Measurements from ENCODE around the gene RNASEH1. TPM values are rescaled to one million over a fixed set of nuclear protein-coding genes. Genes with fewer than 3 reads are reported as not detected.

The RNASEH1 gene
- total RNA-seq, 1 experiment from 2014 or later, result 42.0 TPM

DNA sequence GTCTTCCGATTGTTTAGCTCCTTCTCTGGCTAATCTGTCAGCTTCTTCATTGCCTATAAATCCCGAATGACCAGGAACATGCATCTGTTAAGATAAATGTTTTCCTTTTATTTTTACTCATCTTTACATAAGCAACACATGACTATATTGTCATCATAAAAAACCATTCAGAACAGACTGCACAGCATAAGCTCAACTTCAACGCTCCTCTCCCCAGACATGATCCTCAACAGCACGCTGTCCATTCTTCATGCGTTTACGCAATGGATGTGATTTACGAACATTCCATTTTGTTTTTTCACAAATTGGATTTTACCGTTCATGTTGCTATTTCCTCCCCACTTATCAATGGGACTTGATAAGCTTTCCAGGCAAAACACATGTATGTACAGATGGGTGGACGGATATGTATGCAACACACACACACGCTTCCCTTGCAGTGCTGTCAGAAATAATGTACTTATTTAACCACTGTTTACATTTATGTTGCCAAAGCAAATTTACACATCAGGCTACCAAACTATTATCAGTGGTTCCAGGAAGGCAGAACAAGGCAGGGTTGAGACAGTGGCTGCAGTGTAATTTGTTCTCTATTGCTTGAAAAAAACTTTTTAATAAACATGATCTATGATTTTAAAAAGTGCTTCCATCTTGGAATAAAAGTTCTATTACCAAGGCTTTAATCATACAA lies 12.2 kb downstream of the RNASEH1 start:
- Histone ChIP-seq H3K4ac (ENCODE audit: low read depth, low read length) (no peak overlapping the region), H4K5ac (ENCODE audit: insufficient read length, low read depth, low read length) (no peak overlapping the region), H3K23ac (ENCODE audit: insufficient read length, low read depth, low read length) (no peak overlapping the region), H3K79me1 (ENCODE audit: insufficient read depth, low read depth, low read length, poor library complexity, severe bottlenecking) (no peaks in the 10 kb centered on the region), H2BK120ac (ENCODE audit: low read depth, low read length, poor library complexity, severe bottlenecking) (no peak overlapping the region), H3K14ac (ENCODE audit: insufficient read depth, low read length) (no peak overlapping the region), H4K8ac (replicated peaks; ENCODE audit: insufficient read length, low read depth, low read length) (no peak overlapping the region), H3T11ph (ENCODE audit: low read length) (no peak overlapping the region), H3K56ac (ENCODE audit: insufficient read length, low read depth, low read length) (no peak overlapping the region), H3K18ac (ENCODE audit: insufficient read length, low read depth, low read length) (no peak overlapping the region), H3K4me1 (ENCODE audit: insufficient read depth, low read length) (no peaks in the 10 kb centered on the region), H2BK12ac (ENCODE audit: insufficient read length, low read depth, low read length) (no peak overlapping the region), H3K79me2 (ENCODE audit: insufficient read depth, low read length) (no peaks in the 10 kb centered on the region), H4K91ac (ENCODE audit: insufficient read length, low read depth, low read length) (no peak overlapping the region), H3K23me2 (ENCODE audit: insufficient read length, low read depth, low read length, poor library complexity, severe bottlenecking) (no peaks in the 10 kb centered on the region), H3K27ac (ENCODE audit: insufficient read length, low read depth, low read length) (no peak overlapping the region), H4K20me1 (ENCODE audit: control insufficient read depth, insufficient read depth, insufficient read length) (no peaks in the 10 kb centered on the region), H2AFZ (ENCODE audit: low read length) (no peak overlapping the region), H3K4me2 (ENCODE audit: insufficient read depth, insufficient read length, low read length) (no peak overlapping the region), H2BK15ac (ENCODE audit: low read depth, low read length) (no peak overlapping the region), H3K9ac (ENCODE audit: extremely low read depth, insufficient read length, low read length) (no peak overlapping the region), H2BK20ac (ENCODE audit: low read depth, low read length, poor library complexity, severe bottlenecking) (no peak overlapping the region), H2AK5ac (ENCODE audit: insufficient read length, low read length) (no peak overlapping the region), H2BK5ac (ENCODE audit: insufficient read length, low read length) (no peak overlapping the region), H3K9me3 (ENCODE audit: control insufficient read depth, low read depth, low read length) (no peaks in the 10 kb centered on the region), H3K27me3 (ENCODE audit: insufficient read depth, low read length) (no peaks in the 10 kb centered on the region)
- Mint-ChIP-seq H3K27me3 (ENCODE audit: low read depth) (no peaks in the 10 kb centered on the region), H3K36me3 (ENCODE audit: insufficient read depth in 1 of 3, low read depth in 3 of 3) (peaks cover 59 to 96% (median 89%) of the 10 kb centered on the region in 3 experiments), H3K4me3 (no peak overlapping the region), H3K27ac (no peak overlapping the region), H3K9me3 (no peaks in the 10 kb centered on the region), H3K4me1 (no peaks in the 10 kb centered on the region)
- TF ChIP-seq, protein P1, sequence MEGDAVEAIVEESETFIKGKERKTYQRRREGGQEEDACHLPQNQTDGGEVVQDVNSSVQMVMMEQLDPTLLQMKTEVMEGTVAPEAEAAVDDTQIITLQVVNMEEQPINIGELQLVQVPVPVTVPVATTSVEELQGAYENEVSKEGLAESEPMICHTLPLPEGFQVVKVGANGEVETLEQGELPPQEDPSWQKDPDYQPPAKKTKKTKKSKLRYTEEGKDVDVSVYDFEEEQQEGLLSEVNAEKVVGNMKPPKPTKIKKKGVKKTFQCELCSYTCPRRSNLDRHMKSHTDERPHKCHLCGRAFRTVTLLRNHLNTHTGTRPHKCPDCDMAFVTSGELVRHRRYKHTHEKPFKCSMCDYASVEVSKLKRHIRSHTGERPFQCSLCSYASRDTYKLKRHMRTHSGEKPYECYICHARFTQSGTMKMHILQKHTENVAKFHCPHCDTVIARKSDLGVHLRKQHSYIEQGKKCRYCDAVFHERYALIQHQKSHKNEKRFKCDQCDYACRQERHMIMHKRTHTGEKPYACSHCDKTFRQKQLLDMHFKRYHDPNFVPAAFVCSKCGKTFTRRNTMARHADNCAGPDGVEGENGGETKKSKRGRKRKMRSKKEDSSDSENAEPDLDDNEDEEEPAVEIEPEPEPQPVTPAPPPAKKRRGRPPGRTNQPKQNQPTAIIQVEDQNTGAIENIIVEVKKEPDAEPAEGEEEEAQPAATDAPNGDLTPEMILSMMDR (conservative IDR thresholded peaks at IDR 0.05), result no peak
- no CpG with 5 or more reads among the region's 10 CpGs for WGBS (ENCODE audit: extremely low coverage, insufficient read length, low lambda C conversion rate)
- no peak for DNase-seq
